Mesenchymal stem cell (in vitro differentiated cells and primary cell): ENCODE results near the gene ATP6V0E2. TPM values are rescaled to one million over a fixed set of nuclear protein-coding genes. Genes with fewer than 3 reads are reported as not detected.
"Not testable (repeated sequence)": the region's sequence is repeated elsewhere in the genome, so short reads cannot be mapped to it uniquely, and the experiment has no call there.

ENCODE experiments used
- DNase-seq: peaks from one replicate; pipeline ENCODE4 v3.0.0-alpha.2; 2013
- H2AFZ ChIP-seq: one replicate; pipeline ENCODE4 v1.6.1; 2013; ENCODE audit warnings: low read depth, mild to moderate bottlenecking, control low read depth, inconsistent platforms, low read length, moderate library complexity
- H2AK5ac ChIP-seq: 2 replicates; pipeline ENCODE4 v1.6.1; 2013; ENCODE audit warnings: low read length, moderate library complexity, mild to moderate bottlenecking, inconsistent platforms; ENCODE audit not compliant: severe bottlenecking
- H2BK120ac ChIP-seq: one replicate; pipeline ENCODE4 v1.6.1; 2013; ENCODE audit warnings: low read depth, mild to moderate bottlenecking, inconsistent platforms, low read length, moderate library complexity
- H2BK12ac ChIP-seq, 2 experiments: one replicate each; pipeline ENCODE4 v1.6.1; 2013; ENCODE audit warnings: inconsistent platforms in 2 of 2, low read length in 2 of 2, mild to moderate bottlenecking in 2 of 2, moderate library complexity in 2 of 2, control low read depth in 1 of 2
- H2BK15ac ChIP-seq: one replicate; pipeline ENCODE4 v1.6.1; 2013; ENCODE audit warnings: mild to moderate bottlenecking, low read depth, inconsistent platforms; ENCODE audit not compliant: poor library complexity, severe bottlenecking
- H2BK5ac ChIP-seq: 2 replicates; pipeline ENCODE4 v1.6.1; 2013; ENCODE audit warnings: low read depth, mild to moderate bottlenecking, low read length, control low read depth, inconsistent platforms; ENCODE audit not compliant: poor library complexity, severe bottlenecking
- H3K14ac ChIP-seq, 2 experiments: one replicate each; pipeline ENCODE4 v1.6.1; 2013; ENCODE audit warnings: inconsistent platforms in 2 of 2, low read length in 2 of 2, control low read depth in 1 of 2, mild to moderate bottlenecking in 1 of 2, moderate library complexity in 1 of 2
- H3K18ac ChIP-seq, 2 experiments: one replicate each; pipeline ENCODE4 v1.6.1; 2013; ENCODE audit warnings: inconsistent platforms in 2 of 2, low read length in 2 of 2, control low read depth in 1 of 2, low read depth in 1 of 2, mild to moderate bottlenecking in 1 of 2
- H3K23ac ChIP-seq, 2 experiments: one replicate each; pipeline ENCODE4 v1.6.1; 2013; ENCODE audit warnings: inconsistent platforms in 2 of 2, low read length in 2 of 2, mild to moderate bottlenecking in 2 of 2, moderate library complexity in 2 of 2, control low read depth in 1 of 2
- H3K27ac ChIP-seq: 2 replicates; pipeline ENCODE4 v1.5.1; 2013; ENCODE audit warnings: mild to moderate bottlenecking, moderate library complexity, low read length, control low read depth, inconsistent platforms; ENCODE audit not compliant: poor library complexity, severe bottlenecking
- H3K27me3 ChIP-seq, 2 experiments: 2 replicates each; pipeline versions ENCODE4 v1.6.1 to v1.7.0; 2013; ENCODE audit warnings: low read length in 2 of 2, mild to moderate bottlenecking in 2 of 2, moderate library complexity in 2 of 2, control low read depth in 1 of 2, inconsistent platforms in 1 of 2; ENCODE audit not compliant: control insufficient read depth in 1 of 2, insufficient read depth in 1 of 2
- H3K36me3 ChIP-seq, 2 experiments: 2 replicates each; pipeline versions ENCODE4 v1.6.1 to v1.7.0; 2013; ENCODE audit warnings: low read length in 2 of 2, control low read depth in 1 of 2, inconsistent platforms in 1 of 2, low read depth in 1 of 2, mild to moderate bottlenecking in 1 of 2; ENCODE audit not compliant: insufficient read depth in 2 of 2, control insufficient read depth in 1 of 2
- H3K4ac ChIP-seq, 2 experiments: one replicate each; pipeline ENCODE4 v1.6.1; 2013; ENCODE audit warnings: inconsistent platforms in 2 of 2, low read length in 2 of 2, mild to moderate bottlenecking in 2 of 2, moderate library complexity in 2 of 2, control low read depth in 1 of 2, low read depth in 1 of 2
- H3K4me1 ChIP-seq: 2 replicates; pipeline ENCODE4 v1.6.1; 2013; ENCODE audit warnings: low read depth, low read length, control low read depth; ENCODE audit not compliant: control insufficient read depth, insufficient read depth
- H3K4me2 ChIP-seq: 2 replicates; pipeline ENCODE4 v1.6.1; 2013; ENCODE audit warnings: low read length, mild to moderate bottlenecking, inconsistent platforms; ENCODE audit not compliant: poor library complexity, severe bottlenecking
- H3K4me3 ChIP-seq, 2 experiments: 2 replicates each; pipeline versions ENCODE4 v1.5.1 to v1.7.0; 2013; ENCODE audit warnings: low read length in 2 of 2, mild to moderate bottlenecking in 2 of 2, control low read depth in 1 of 2, low read depth in 1 of 2; ENCODE audit not compliant: insufficient read depth in 1 of 2
- H3K79me1 ChIP-seq: replicated peaks from 2 replicates; pipeline ENCODE4 v1.6.1; 2013; ENCODE audit warnings: mild to moderate bottlenecking, control low read depth, low read length, inconsistent platforms; ENCODE audit not compliant: poor library complexity, severe bottlenecking
- H3K9ac ChIP-seq: 2 replicates; pipeline ENCODE4 v1.7.0; 2013; ENCODE audit warnings: mild to moderate bottlenecking, low read length, moderate library complexity
- H3K9me3 ChIP-seq: 2 replicates; pipeline ENCODE4 v1.7.0; 2013; ENCODE audit warnings: mild to moderate bottlenecking, low read length; ENCODE audit not compliant: control insufficient read depth
- H4K8ac ChIP-seq: one replicate; pipeline ENCODE4 v1.6.1; 2013; ENCODE audit warnings: inconsistent platforms, mild to moderate bottlenecking, low read length, moderate library complexity
- H4K91ac ChIP-seq: one replicate; pipeline ENCODE4 v1.6.1; 2013; ENCODE audit warnings: mild to moderate bottlenecking, low read length, inconsistent platforms
- WGBS: methylation state at CpG from one replicate; pipeline ENCODE4 v1.1.7; 2013; ENCODE audit warnings: mixed read lengths; 5-methylcytosine and 5-hydroxymethylcytosine counted together
- small RNA-seq: library from polyadenylated mRNA; stranded (forward); fragments of <200 nt; extraction: miRNeasy Mini kit (QIAGEN cat#:217004); gene quantifications from one replicate; pipeline ENCODE3, GENCODE V24; 2013; ENCODE audit warnings: low read depth

The ATP6V0E2 gene

DNA sequence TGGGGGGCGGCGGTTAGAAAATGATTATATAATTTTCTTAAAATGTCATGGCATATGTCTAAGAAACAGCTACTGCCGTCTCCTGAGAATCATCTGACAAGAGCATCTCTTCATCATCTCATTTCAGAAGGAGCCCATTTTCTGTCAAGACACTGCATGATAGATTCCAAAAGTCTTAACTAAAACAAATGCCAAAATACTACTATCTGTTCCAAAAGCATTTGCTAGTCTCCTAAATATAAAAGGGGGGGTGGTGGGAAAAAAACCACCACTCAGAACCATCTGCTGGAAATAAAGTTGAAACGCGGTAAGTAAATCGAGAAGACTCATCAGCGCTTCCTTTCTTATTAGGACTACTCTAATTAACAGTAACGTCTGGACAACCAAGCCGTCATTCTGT, 36.5 kb downstream of the ATP6V0E2 start:
- H2BK5ac ChIP-seq, H3K14ac ChIP-seq, H3K4me1 ChIP-seq, H3K27me3 ChIP-seq, H4K91ac ChIP-seq, H3K4ac ChIP-seq, H3K36me3 ChIP-seq, H3K4me3 ChIP-seq, H3K18ac ChIP-seq, DNase-seq, H2BK15ac ChIP-seq, H3K9me3 ChIP-seq, H3K9ac ChIP-seq, H2AFZ ChIP-seq, H3K23ac ChIP-seq, H3K27ac ChIP-seq, H2BK120ac ChIP-seq, H2AK5ac ChIP-seq, H3K79me1 ChIP-seq, H3K4me2 ChIP-seq, H2BK12ac ChIP-seq, H4K8ac ChIP-seq: not testable (repeated sequence)
- no CpG with 5 or more reads among the region's 9 CpGs for WGBS

DNA sequence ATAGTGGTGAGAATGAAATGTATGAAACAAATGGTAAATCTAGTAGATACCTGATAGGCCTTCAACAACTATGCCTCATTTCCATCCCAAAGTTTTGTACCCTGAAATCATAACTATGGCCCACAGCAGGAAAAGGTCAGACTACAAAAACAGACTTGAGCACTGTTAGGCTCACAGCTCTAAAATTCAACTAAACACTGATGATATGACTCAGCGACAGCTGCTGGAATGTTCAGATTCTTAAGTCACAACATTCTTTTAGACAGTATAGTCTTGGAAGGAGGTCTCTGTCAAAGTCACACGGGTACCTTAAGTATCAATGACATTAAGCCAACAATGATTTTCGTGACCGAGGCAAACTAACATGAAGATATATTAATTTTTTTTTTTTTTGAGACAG, 38.4 kb downstream of the ATP6V0E2 start:
- H2BK12ac ChIP-seq, H3K9me3 ChIP-seq, H3K4me3 ChIP-seq, DNase-seq, H4K91ac ChIP-seq, H2BK15ac ChIP-seq, H3K9ac ChIP-seq, H3K4me2 ChIP-seq, H3K23ac ChIP-seq, H3K79me1 ChIP-seq, H2BK5ac ChIP-seq, H3K27ac ChIP-seq, H2BK120ac ChIP-seq, H3K4me1 ChIP-seq, H4K8ac ChIP-seq, H2AK5ac ChIP-seq, H3K36me3 ChIP-seq, H3K18ac ChIP-seq, H2AFZ ChIP-seq, H3K14ac ChIP-seq, H3K4ac ChIP-seq, H3K27me3 ChIP-seq: not testable (repeated sequence)
- WGBS, result no CpG with 5 or more reads among the region's 4 CpGs

- H3K9me3 ChIP-seq, H3K4me2 ChIP-seq, H3K79me1 ChIP-seq, H3K14ac ChIP-seq, H2BK5ac ChIP-seq, H3K23ac ChIP-seq, H3K27me3 ChIP-seq, H3K4me1 ChIP-seq, H2AK5ac ChIP-seq, H3K18ac ChIP-seq, H2AFZ ChIP-seq, H4K91ac ChIP-seq, H3K36me3 ChIP-seq, H3K4ac ChIP-seq, H3K9ac ChIP-seq, H3K27ac ChIP-seq, DNase-seq, H2BK15ac ChIP-seq, H3K4me3 ChIP-seq, H2BK12ac ChIP-seq, H4K8ac ChIP-seq, H2BK120ac ChIP-seq: not testable (repeated sequence)
- 72% methylated on average over 5 of the region's 7 CpGs for WGBS
These were observed 52.6 kb downstream of the ATP6V0E2 start for GRCh38 chr7:149926414-149926813.

Small RNA genes within 50 kb of the gene (small RNA-seq; reads per million reads assigned to genes)
- not detected for gene AC093458.1
